HCT116 (cell line): ENCODE measurements around the gene SYNPO. TPM values are rescaled to one million over a fixed set of nuclear protein-coding genes. Genes with fewer than 3 reads are reported as not detected.

Source experiments
- ATAC-seq: fragments of 200-7000 bp; cut with Tn5 transposase; 2 replicates; pipeline ENCODE4 v1.9.1; 2020; ENCODE audit warnings: mild to moderate bottlenecking, moderate library complexity
- BruUV-seq: library from RNA; stranded (reverse); fragments of 400-500 nt; replicated peaks from 2 replicates; lab custom pipeline; 2021; lab: Mats Ljungman, UMichigan
- CTCF ChIA-PET: fragments of 300-600 bp; sonication (Branson Sonifier 250); formaldehyde crosslinking; loops from one replicate; lab custom pipeline; 2021; ENCODE audit warnings: antibody characterized with exemption; lab: Charles Lee
- POLR2A ChIA-PET: fragments of 300-600, 350-600 bp; sonication (Branson Sonifier 250); formaldehyde crosslinking; loops from one replicate; lab custom pipeline; 2021; ENCODE audit warnings: antibody characterized with exemption; lab: Charles Lee
- RAD21 ChIA-PET, 2 experiments: fragments of 300-600 bp; sonication (Branson Sonifier 250); formaldehyde crosslinking; loops; one replicate each; lab custom pipeline; 2023; ENCODE audit warnings: low total read pairs in 2 of 2; ENCODE audit not compliant: uncharacterized antibody in 2 of 2, unreplicated experiment in 2 of 2, low non-redundant PET in 1 of 2; lab: Charles Lee
- DNase-seq: peaks from one replicate; pipeline ENCODE4 v3.0.0-alpha.2; 2010; ENCODE audit warnings: low read depth, low spot score
- H2AFZ ChIP-seq: fragments of 200-600 bp; shearing (Covaris generic), sonication (generic); 2 replicates; pipeline ENCODE4 v1.6.1; 2017; ENCODE audit warnings: low read depth, mixed run types, mixed read lengths, antibody characterized with exemption, low read length; ENCODE audit not compliant: poor library complexity, severe bottlenecking
- H3K27ac ChIP-seq: 2 replicates; pipeline ENCODE4 v1.5.1; 2012; ENCODE audit warnings: low read depth, low read length
- H3K27me3 ChIP-seq: fragments of 200-600 bp; sonication (generic); 2 replicates; pipeline ENCODE4 v1.6.1; 2016; ENCODE audit warnings: mixed run types, low read length, mixed read lengths; ENCODE audit not compliant: insufficient read depth
- H3K36me3 ChIP-seq, 2 experiments: fragments of 200-500 bp in 1 of 2; fragments of 200-600 bp in 1 of 2; sonication (Bioruptor generic) in 1 of 2; sonication (generic) in 1 of 2; 2 replicates each; pipeline versions ENCODE4 v1.5.1 to v1.6.1; 2014 to 2016; ENCODE audit warnings: low read length in 2 of 2, inconsistent platforms in 1 of 2, mixed read lengths in 1 of 2, mixed run types in 1 of 2; ENCODE audit not compliant: insufficient read depth in 2 of 2, control insufficient read depth in 1 of 2
- H3K4me1 ChIP-seq, 2 experiments: fragments of 200-600 bp in 1 of 2; sonication (generic) in 1 of 2; 2 replicates each; pipeline versions ENCODE4 v1.5.1 to v1.6.1; 2012 to 2017; ENCODE audit warnings: low read length in 2 of 2, inconsistent platforms in 1 of 2, mild to moderate bottlenecking in 1 of 2, mixed read lengths in 1 of 2, mixed run types in 1 of 2, moderate library complexity in 1 of 2; ENCODE audit not compliant: insufficient read depth in 2 of 2, control insufficient read depth in 1 of 2
- H3K4me2 ChIP-seq: fragments of 200-600 bp; sonication (generic); 2 replicates; pipeline ENCODE4 v1.6.1; 2017; ENCODE audit warnings: mixed run types, low read length, mixed read lengths
- H3K4me3 ChIP-seq, 2 experiments: fragments of 200-600 bp in 1 of 2; sonication (generic) in 1 of 2; replicated peaks in 1 of 2; 2 replicates each; pipeline ENCODE4 v1.5.1; 2011 to 2016; ENCODE audit warnings: low read length in 2 of 2, control low read depth in 1 of 2, low read depth in 1 of 2, mild to moderate bottlenecking in 1 of 2, mixed read lengths in 1 of 2, mixed run types in 1 of 2
- H3K79me2 ChIP-seq: fragments of 200-600 bp; sonication (generic); 2 replicates; pipeline ENCODE4 v1.6.1; 2017; ENCODE audit warnings: mild to moderate bottlenecking, mixed run types, low read length, moderate library complexity, mixed read lengths; ENCODE audit not compliant: insufficient read depth
- H3K9ac ChIP-seq: fragments of 200-600 bp; sonication (generic); 2 replicates; pipeline ENCODE4 v1.6.1; 2016; ENCODE audit warnings: low read length, mixed read lengths
- H3K9me2 ChIP-seq: fragments of 200-600 bp; sonication (generic), shearing (Covaris generic); 2 replicates; pipeline ENCODE4 v1.6.1; 2017; ENCODE audit warnings: mixed run types, mild to moderate bottlenecking, moderate library complexity; ENCODE audit not compliant: insufficient read depth
- H3K9me3 ChIP-seq, 2 experiments: fragments of 200-500 bp in 1 of 2; fragments of 200-600 bp in 1 of 2; sonication (Bioruptor generic) in 1 of 2; sonication (generic) in 1 of 2; 2 replicates each; pipeline ENCODE4 v1.6.1; 2014 to 2017; ENCODE audit warnings: low read length in 2 of 2, mixed read lengths in 2 of 2, inconsistent platforms in 1 of 2, low read depth in 1 of 2, mild to moderate bottlenecking in 1 of 2, mixed run types in 1 of 2, moderate library complexity in 1 of 2; ENCODE audit not compliant: control insufficient read depth in 1 of 2, insufficient read depth in 1 of 2
- H4K20me1 ChIP-seq: fragments of 200-600 bp; sonication (generic), shearing (Covaris generic); 2 replicates; pipeline ENCODE4 v1.6.1; 2017; ENCODE audit warnings: mixed run types, mild to moderate bottlenecking, moderate library complexity; ENCODE audit not compliant: insufficient read depth
- CEBPB ChIP-seq: IDR thresholded peaks from 2 replicates; pipeline ENCODE4 v1.6.1; 2012; ENCODE audit warnings: low read depth
- ELF1 ChIP-seq: IDR thresholded peaks from 2 replicates; pipeline ENCODE4 v1.6.1; 2012; ENCODE audit warnings: low read depth, borderline replicate concordance
- EZH2phosphoT487 ChIP-seq: fragments of 200-600 bp; IDR thresholded peaks from 2 replicates; pipeline ENCODE4 v1.6.1; 2018; ENCODE audit warnings: antibody characterized with exemption, borderline replicate concordance
- FOSL1 ChIP-seq: IDR thresholded peaks from 2 replicates; pipeline ENCODE4 v1.6.1; 2012; ENCODE audit warnings: low read depth
- POLR2A ChIP-seq: IDR thresholded peaks from 2 replicates; pipeline ENCODE4 v1.7.0; 2011; ENCODE audit warnings: borderline replicate concordance; ENCODE audit not compliant: insufficient read depth, insufficient read length; ENCODE audit errors: extremely low read depth
- POLR2AphosphoS5 ChIP-seq: IDR thresholded peaks from 2 replicates; pipeline ENCODE4 v1.6.1; 2011; ENCODE audit warnings: mild to moderate bottlenecking, low read depth, low read length, moderate library complexity
- RAD21 ChIP-seq: IDR thresholded peaks from 2 replicates; pipeline ENCODE4 v1.6.1; 2012; ENCODE audit warnings: low read depth, mild to moderate bottlenecking
- SP1 ChIP-seq: IDR thresholded peaks from 2 replicates; pipeline ENCODE4 v1.6.1; 2012; ENCODE audit warnings: low read depth
- SRF ChIP-seq: IDR thresholded peaks from 2 replicates; pipeline ENCODE4 v1.6.1; 2012; ENCODE audit warnings: low read depth
- TCF7L2 ChIP-seq: IDR thresholded peaks from 2 replicates; pipeline ENCODE4 v1.7.0; 2011; ENCODE audit warnings: borderline replicate concordance, inconsistent platforms; ENCODE audit not compliant: insufficient read depth, insufficient read length; ENCODE audit errors: extremely low read depth
- ZFX ChIP-seq: fragments of 450-650 bp; IDR thresholded peaks from 2 replicates; pipeline ENCODE4 v1.6.1; 2017
- ZNF274 ChIP-seq: fragments of 200-500 bp; sonication (Bioruptor generic); IDR thresholded peaks from 2 replicates; pipeline ENCODE4 v1.6.1; 2014; ENCODE audit warnings: mild to moderate bottlenecking, low read depth, low read length, inconsistent platforms
- intact Hi-C: fragments of 100-400 bp; cut with micrococcal nuclease; formaldehyde crosslinking; loops from 2 replicates; pipeline ENCODE4 v1.10.0; 2022
- total RNA-seq: library from RNA; stranded (reverse); gene quantifications from one replicate; pipeline ENCODE4 v1.2.1, GENCODE V29; 2021; ENCODE audit not compliant: unreplicated experiment
- TF ChIP-seq, protein P1 (sequence below): IDR thresholded peaks from 2 replicates; pipeline ENCODE4 v1.6.1; 2012
- TF ChIP-seq, protein P2 (sequence below), 3 experiments: fragments of 200-600 bp in 1 of 3; sonication (generic) in 1 of 3; IDR thresholded peaks in 2 of 3; conservative IDR thresholded peaks in 1 of 3; 2 replicates each; pipeline ENCODE4 v1.5.1; 2012 to 2017; ENCODE audit warnings: low read depth in 2 of 3, low read length in 2 of 3, antibody characterized with exemption in 1 of 3, borderline replicate concordance in 1 of 3, control low read depth in 1 of 3, mild to moderate bottlenecking in 1 of 3, mixed read lengths in 1 of 3, mixed run types in 1 of 3, moderate library complexity in 1 of 3; ENCODE audit not compliant: insufficient read depth in 1 of 3
- TF ChIP-seq, protein P3 (sequence below): IDR thresholded peaks from 2 replicates; pipeline ENCODE4 v1.6.1; 2012; ENCODE audit warnings: low read depth
- TF ChIP-seq, protein P4 (sequence below): IDR thresholded peaks from 2 replicates; pipeline ENCODE4 v1.6.1; 2012

The SYNPO gene
- total RNA-seq, 1 experiment from 2014 or later: 8.2 TPM

DNA sequence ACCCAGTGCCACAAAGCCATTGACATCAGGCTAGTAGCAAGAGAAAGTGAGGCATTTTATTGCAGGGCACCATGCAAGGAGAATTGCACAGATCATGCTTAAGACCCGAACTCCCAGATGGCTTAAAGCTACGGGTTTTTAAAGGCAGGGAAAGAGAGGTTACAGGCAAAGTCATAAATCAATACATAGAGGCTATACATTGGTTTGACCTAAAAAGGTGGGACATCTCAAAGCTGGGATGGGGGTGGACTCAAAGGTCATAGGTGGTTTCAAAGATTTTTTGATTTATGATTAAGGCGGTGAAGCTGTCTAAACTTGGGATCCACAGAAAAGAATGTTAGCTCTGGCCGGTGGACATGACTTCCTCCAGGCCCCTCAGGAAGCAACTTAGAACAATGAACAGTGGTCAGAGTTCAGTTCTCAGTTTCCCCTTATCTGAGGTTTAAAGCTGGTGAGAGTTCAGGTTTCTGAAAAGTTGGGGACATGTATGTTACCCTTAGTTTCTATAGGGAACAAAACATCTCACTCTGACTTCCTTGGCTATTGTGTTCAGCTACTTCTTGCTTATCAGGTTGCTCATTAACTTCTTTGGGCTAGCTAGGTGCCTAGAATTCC is 66.4 kb downstream of the SYNPO start:
- no peak overlapping the region for H3K4me3 ChIP-seq
- H3K27ac ChIP-seq: no peak overlapping the region
- CTCF ChIA-PET: no interaction called here
- no peaks in the 10 kb centered on the region for H3K4me1 ChIP-seq
- no peak overlapping the region for H2AFZ ChIP-seq
- TF ChIP-seq POLR2AphosphoS5 (no peak), RAD21 (no peak), EZH2phosphoT487 (no peak), ZFX (no peak), ELF1 (no peak), FOSL1 (no peak), SRF (no peak), TCF7L2 (no peak), CEBPB (no peak), ZNF274 (no peak), POLR2A (no peak), SP1 (no peak)
- TF ChIP-seq, protein P1, sequence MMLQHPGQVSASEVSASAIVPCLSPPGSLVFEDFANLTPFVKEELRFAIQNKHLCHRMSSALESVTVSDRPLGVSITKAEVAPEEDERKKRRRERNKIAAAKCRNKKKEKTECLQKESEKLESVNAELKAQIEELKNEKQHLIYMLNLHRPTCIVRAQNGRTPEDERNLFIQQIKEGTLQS: no peak
- TF ChIP-seq, protein P2, sequence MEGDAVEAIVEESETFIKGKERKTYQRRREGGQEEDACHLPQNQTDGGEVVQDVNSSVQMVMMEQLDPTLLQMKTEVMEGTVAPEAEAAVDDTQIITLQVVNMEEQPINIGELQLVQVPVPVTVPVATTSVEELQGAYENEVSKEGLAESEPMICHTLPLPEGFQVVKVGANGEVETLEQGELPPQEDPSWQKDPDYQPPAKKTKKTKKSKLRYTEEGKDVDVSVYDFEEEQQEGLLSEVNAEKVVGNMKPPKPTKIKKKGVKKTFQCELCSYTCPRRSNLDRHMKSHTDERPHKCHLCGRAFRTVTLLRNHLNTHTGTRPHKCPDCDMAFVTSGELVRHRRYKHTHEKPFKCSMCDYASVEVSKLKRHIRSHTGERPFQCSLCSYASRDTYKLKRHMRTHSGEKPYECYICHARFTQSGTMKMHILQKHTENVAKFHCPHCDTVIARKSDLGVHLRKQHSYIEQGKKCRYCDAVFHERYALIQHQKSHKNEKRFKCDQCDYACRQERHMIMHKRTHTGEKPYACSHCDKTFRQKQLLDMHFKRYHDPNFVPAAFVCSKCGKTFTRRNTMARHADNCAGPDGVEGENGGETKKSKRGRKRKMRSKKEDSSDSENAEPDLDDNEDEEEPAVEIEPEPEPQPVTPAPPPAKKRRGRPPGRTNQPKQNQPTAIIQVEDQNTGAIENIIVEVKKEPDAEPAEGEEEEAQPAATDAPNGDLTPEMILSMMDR (IDR thresholded peaks at IDR 0.05 in 2 of 3, conservative IDR thresholded peaks at IDR 0.05 in 1 of 3; ENCODE audit: borderline replicate concordance in 1 of 3, insufficient read depth in 1 of 3, low read depth in 2 of 3, low read length in 2 of 3): no peak
- TF ChIP-seq, protein P3, sequence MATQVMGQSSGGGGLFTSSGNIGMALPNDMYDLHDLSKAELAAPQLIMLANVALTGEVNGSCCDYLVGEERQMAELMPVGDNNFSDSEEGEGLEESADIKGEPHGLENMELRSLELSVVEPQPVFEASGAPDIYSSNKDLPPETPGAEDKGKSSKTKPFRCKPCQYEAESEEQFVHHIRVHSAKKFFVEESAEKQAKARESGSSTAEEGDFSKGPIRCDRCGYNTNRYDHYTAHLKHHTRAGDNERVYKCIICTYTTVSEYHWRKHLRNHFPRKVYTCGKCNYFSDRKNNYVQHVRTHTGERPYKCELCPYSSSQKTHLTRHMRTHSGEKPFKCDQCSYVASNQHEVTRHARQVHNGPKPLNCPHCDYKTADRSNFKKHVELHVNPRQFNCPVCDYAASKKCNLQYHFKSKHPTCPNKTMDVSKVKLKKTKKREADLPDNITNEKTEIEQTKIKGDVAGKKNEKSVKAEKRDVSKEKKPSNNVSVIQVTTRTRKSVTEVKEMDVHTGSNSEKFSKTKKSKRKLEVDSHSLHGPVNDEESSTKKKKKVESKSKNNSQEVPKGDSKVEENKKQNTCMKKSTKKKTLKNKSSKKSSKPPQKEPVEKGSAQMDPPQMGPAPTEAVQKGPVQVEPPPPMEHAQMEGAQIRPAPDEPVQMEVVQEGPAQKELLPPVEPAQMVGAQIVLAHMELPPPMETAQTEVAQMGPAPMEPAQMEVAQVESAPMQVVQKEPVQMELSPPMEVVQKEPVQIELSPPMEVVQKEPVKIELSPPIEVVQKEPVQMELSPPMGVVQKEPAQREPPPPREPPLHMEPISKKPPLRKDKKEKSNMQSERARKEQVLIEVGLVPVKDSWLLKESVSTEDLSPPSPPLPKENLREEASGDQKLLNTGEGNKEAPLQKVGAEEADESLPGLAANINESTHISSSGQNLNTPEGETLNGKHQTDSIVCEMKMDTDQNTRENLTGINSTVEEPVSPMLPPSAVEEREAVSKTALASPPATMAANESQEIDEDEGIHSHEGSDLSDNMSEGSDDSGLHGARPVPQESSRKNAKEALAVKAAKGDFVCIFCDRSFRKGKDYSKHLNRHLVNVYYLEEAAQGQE: no peak
- TF ChIP-seq, protein P4, sequence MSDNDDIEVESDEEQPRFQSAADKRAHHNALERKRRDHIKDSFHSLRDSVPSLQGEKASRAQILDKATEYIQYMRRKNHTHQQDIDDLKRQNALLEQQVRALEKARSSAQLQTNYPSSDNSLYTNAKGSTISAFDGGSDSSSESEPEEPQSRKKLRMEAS: no peak
- TF ChIP-seq, all 23 proteins: peak for 0
- Histone ChIP-seq H4K20me1 (no peaks in the 10 kb centered on the region), H3K36me3 (peaks cover 19 to 26% of the 10 kb centered on the region in 2 experiments), H3K9ac (no peak overlapping the region), H3K4me2 (no peak overlapping the region), H3K9me2 (no peaks in the 10 kb centered on the region), H3K79me2 (no peaks in the 10 kb centered on the region), H3K27me3 (no peaks in the 10 kb centered on the region), H3K9me3 (no peaks in the 10 kb centered on the region)
- DNase-seq (no peak), ATAC-seq (no peak)
- RAD21 ChIA-PET: no interaction called here
- BruUV-seq: no TSS peak
- intact Hi-C loops: no loop called here
- POLR2A ChIA-PET: no interaction called here
